GM12872 (cell line): ENCODE results near the gene DMRT3.

Experiments used
- TF ChIP-seq, protein P1 (sequence below): IDR thresholded peaks from 3 replicates; pipeline ENCODE4 v1.5.1; 2011; ENCODE audit warnings: low read depth, mild to moderate bottlenecking, low read length, moderate library complexity; ENCODE audit not compliant: insufficient read depth

Gene DMRT3

DNA sequence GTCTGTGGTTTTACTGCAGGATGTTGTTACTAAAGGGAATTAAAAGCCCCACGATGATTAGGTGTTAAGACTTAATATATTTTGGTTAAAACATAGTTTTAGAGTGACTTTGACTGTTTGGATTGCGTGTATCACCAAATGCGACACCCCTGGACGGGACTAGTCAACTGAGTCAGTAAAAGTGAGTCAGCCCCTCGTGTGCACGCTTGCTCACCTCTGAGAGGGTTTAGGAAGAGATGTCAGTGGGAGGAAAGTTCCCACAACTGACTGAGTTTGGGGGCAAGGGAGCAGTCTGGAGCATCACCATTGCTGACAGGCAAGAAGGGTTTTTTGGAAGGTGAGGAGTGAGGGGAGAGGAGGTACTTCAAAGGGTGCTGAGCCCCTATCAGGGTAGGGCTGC is 14.4 kb upstream of the DMRT3 start:
- TF ChIP-seq, protein P1, sequence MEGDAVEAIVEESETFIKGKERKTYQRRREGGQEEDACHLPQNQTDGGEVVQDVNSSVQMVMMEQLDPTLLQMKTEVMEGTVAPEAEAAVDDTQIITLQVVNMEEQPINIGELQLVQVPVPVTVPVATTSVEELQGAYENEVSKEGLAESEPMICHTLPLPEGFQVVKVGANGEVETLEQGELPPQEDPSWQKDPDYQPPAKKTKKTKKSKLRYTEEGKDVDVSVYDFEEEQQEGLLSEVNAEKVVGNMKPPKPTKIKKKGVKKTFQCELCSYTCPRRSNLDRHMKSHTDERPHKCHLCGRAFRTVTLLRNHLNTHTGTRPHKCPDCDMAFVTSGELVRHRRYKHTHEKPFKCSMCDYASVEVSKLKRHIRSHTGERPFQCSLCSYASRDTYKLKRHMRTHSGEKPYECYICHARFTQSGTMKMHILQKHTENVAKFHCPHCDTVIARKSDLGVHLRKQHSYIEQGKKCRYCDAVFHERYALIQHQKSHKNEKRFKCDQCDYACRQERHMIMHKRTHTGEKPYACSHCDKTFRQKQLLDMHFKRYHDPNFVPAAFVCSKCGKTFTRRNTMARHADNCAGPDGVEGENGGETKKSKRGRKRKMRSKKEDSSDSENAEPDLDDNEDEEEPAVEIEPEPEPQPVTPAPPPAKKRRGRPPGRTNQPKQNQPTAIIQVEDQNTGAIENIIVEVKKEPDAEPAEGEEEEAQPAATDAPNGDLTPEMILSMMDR, result no peak

DNA sequence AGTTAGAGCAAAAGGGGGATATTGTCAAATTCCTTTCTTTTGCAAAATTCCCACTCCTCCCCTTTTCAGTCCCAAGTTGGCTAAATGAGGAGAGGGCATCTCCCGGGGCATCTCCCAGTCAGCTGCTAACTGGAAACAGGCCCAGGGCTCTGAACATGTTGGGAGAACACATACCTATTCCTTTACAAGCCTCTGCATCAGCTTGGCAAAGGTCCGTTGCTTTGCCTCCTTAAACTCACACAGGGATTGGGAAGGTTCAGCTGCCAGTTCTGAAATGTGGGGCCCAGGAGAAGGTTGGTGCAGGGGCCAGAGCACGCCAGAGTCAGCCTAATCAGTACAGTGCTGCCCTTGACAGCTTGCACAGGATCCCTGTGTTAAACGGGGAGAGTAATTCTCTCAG is 11.0 kb upstream of the DMRT3 start:
- TF ChIP-seq, protein P1, result no peak

DNA sequence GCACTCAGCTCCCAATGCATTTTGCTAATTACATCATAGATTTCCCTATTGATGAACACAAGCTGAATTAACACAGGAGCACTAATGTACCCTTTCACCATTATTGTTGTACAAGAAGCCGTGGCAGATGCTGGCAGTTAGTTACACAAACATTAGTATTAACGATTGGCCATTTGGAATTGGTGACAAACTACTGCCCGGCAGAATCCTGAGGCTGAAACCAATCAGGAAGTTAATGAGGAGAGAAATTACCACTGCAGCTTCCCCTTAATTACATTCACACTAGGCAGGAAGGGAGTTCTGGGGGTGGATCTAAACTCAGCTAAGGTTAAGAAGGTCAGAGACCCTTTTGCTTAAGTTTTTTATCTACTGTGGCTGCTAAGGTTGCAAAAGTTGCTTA is 9.6 kb upstream of the DMRT3 start:
- TF ChIP-seq, protein P1, result no peak

DNA sequence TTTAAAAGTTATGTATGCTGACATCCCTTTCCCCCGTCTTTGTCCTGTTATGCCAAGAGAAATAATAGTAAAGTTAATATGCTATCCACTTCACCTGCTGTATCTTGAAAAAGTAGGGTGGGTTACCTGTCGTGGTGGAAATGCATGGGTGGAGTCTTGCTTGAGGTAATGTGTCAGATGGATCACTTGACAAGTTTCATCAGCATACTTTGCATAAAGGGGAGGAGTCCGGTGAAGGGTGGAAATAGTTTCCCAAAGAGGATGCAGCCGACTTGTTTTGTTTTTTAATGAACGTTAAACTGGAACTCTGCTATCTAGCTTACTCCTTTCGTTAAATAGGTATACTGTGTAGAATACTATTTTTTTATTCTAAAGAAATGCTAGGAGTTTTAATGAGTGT is 9.0 kb upstream of the DMRT3 start:
- TF ChIP-seq, protein P1, result no peak

DNA sequence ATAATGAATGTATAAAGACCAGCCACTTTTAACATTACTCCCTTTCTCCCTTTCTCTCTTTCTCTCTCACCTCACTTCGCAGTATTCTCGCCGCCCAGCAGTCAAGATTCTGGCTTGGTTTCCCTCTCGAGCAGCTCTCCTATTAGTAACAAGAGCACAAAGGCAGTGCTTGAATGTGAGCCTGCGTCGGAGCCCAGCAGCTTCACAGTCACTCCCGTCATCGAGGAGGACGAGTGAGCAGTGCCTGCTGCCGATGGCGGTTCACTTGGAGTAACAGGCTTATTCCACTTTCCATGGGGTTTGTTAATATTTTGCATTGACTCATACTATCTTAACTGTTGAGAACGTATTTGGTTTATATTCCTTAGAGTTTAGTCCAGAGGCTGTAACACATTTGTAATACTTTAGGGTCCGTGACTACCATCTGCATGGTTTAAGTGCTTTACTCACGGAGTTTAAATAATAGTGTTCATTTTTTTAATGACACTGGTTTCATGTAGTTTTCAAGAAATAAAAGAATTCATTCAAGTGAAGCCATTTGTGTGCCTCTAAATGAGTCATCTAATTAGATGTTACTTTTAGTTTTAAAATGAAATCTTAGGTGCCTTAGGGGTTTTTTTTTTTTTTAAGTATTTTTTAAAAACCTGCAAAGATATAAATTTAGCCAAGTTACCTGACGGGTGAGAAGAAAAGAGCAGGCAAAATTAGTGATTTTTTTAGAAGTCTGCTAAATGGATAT is 8.4 kb upstream of the DMRT3 start:
- TF ChIP-seq, protein P1, result no peak

DNA sequence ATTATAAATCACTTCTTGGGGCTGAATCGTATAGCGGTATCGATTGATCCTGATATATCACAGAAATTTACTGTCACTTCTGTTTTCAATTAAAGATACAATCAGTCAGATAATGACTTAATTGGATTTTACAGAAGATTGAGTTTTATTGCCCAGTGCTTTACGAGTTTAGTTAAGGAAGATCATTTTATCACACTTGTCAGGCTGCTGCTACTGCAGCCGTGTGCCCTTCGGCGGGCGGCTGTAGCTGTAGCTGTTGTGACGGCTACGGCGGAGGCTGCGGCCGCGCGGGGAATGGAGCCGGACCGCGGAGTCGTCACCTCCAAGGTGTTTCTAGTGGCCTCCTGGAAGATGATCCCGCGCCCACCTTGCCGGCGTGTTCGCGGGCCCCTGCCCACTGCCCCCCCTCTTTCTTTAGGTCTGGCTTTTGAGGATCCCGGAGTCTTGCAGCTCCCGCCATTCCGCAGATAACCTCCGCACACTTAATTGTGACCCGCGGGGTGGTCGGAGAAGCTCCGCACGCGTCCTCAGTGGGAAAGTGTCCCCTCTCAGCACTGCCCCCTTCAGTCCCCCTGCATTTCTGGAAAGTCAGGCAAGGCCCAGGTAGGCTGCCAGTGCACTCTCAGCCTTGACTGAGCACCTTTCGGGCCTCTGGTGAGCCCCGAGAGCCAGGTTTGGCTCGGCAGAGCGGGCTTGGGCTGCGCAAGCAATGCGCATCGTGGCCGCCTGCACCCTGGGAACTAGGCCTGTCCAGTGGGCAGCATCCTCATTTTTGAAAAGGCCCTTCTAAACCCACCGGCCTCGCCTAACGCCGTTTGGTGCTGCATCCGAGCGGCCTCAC is 6.9 kb upstream of the DMRT3 start:
- TF ChIP-seq, protein P1, result no peak

DNA sequence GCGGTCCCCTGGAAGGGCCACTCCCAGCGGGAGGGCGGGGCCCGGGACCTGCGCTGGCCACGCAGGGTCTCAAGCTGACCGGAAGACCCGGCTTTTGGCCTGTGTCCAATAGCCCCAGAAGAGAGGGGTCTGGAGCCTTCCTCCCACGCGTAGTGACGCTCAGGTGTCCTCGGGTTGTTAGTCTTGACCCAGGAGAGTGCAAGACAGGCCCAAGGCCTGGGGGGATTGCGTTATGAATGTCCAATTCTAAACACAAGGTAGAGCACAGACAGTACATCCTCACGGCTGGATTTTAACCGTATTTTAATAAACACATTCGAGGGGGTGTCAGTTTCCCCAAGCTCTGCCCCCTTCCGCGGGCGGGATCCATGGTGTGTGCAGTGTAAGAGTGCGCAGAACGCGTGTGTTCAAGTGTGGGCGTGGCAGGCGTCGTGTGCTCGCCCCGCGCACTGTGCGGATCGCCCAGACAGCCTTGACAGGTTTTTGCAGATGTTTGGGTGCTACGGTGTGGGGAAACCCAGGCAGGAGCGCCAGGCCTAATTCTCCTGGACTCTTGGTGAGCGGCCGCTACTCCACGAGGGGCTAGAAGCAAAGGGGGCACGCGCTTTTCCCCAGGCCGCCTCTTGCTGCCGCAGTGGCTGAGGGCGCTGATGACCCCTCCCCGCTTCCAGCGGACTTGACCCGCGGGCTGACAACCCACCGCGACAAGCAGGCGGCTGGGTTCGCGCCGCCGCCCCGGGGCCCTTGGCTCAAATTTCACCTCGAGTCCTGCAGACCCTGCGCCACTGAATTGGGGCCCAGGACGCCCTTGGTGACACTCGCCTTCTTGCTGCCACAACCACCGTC is 6.1 kb upstream of the DMRT3 start:
- TF ChIP-seq, protein P1, result no peak
